ENCODE measurements around the gene KRTAP3-2.

KRTAP3-2 gene

DNA sequence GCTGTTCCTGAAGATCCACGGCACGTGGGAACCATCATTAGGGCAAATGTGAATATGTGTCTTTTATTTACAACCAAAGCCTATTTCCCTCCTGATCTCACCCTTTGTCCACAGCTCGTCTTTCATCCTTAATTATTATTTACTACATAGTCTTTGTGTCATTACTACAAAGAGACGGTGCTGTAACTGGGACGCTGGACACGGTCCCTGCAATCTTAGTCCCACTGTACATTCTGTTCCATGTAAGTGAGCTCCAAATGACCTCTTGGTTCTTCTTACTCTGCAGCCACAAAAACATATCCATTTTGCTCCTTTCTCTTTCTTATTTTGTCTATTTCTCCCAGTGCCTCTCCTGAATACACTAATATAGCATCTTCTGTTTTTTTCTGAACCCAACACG lies 49.5 kb downstream of the KRTAP3-2 start (continued):
- TF ChIP-seq PATZ1 (CRISPR knock-in tag; IDR thresholded peaks at IDR 0.05; ENCODE audit: borderline replicate concordance) (no peak), ZC3H10 (CRISPR knock-in tag; IDR thresholded peaks at IDR 0.05) (no peak), PPARA (CRISPR knock-in tag; IDR thresholded peaks at IDR 0.05; ENCODE audit: borderline replicate concordance) (no peak)

DNA sequence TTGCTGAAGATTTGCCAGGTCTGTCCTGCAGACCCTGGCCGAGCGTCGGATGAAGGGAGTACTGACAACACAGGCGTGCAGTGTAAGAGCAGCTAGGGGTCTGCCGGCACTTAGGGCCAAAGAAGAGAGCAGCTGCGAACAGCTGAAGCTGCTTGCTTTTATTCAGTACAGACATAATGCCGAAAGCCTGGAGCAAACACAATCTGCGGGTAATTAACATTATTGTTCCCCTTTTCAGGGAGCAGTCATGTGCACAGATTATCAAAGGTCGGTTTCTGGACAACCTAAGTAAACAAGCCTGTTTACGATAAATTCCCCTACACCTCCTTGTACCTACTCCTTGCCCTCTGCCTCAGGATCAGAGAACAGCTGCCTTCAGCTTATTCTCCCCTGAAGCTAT lies 50.3 kb downstream of the KRTAP3-2 start:
- ATAC-seq: no peak; the same call in 2 of the 3 replicates
- TF ChIP-seq ZFP30 (CRISPR knock-in tag; IDR thresholded peaks at IDR 0.05) (no peak), ESRRG (CRISPR knock-in tag; IDR thresholded peaks at IDR 0.05) (no peak), PPARA (CRISPR knock-in tag; IDR thresholded peaks at IDR 0.05; ENCODE audit: borderline replicate concordance) (no peak), SNAI2 (CRISPR knock-in tag; IDR thresholded peaks at IDR 0.05) (no peak), CREB5 (CRISPR knock-in tag; IDR thresholded peaks at IDR 0.05; ENCODE audit: low read depth) (no peak), ZC3H10 (CRISPR knock-in tag; IDR thresholded peaks at IDR 0.05) (no peak), ZFP3 (CRISPR knock-in tag; IDR thresholded peaks at IDR 0.05) (no peak), RARB (CRISPR knock-in tag; IDR thresholded peaks at IDR 0.05) (no peak), ARNTL (CRISPR knock-in tag; IDR thresholded peaks at IDR 0.05; ENCODE audit: borderline replicate concordance, low read depth) (no peak), OSR1 (CRISPR knock-in tag; IDR thresholded peaks at IDR 0.05) (no peak), CSRNP3 (CRISPR knock-in tag; IDR thresholded peaks at IDR 0.05) (no peak), TCF4 (CRISPR knock-in tag; IDR thresholded peaks at IDR 0.05; ENCODE audit: borderline replicate concordance) (no peak)
- TF ChIP-seq, protein P1, sequence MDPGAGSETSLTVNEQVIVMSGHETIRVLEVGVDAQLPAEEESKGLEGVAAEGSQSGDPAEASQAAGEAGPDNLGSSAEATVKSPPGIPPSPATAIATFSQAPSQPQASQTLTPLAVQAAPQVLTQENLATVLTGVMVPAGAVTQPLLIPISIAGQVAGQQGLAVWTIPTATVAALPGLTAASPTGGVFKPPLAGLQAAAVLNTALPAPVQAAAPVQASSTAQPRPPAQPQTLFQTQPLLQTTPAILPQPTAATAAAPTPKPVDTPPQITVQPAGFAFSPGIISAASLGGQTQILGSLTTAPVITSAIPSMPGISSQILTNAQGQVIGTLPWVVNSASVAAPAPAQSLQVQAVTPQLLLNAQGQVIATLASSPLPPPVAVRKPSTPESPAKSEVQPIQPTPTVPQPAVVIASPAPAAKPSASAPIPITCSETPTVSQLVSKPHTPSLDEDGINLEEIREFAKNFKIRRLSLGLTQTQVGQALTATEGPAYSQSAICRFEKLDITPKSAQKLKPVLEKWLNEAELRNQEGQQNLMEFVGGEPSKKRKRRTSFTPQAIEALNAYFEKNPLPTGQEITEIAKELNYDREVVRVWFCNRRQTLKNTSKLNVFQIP (CRISPR knock-in tag; IDR thresholded peaks at IDR 0.05; ENCODE audit: borderline replicate concordance, low read depth): no peak
